Thyroid gland (tissue), 4 donors: ENCODE data around the gene API5.

ENCODE experiments used
- CTCF ChIP-seq, 6 experiments: fragments of 200-600 bp in 3 of 6; fragments of 450-650 bp in 3 of 6; sonication (generic) in 3 of 6; IDR thresholded peaks; one replicate each; pipeline ENCODE4 v1.5.1; 2016 to 2019; ENCODE audit warnings: antibody characterized with exemption in 6 of 6, mild to moderate bottlenecking in 2 of 6, inconsistent platforms in 1 of 6, moderate library complexity in 1 of 6
- POLR2A ChIP-seq, 2 donors: fragments of 450-650 bp; IDR thresholded peaks; one replicate each; pipeline ENCODE4 v1.6.1; 2017; ENCODE audit warnings: antibody characterized with exemption in 2 of 2, mild to moderate bottlenecking in 2 of 2, moderate library complexity in 1 of 2

- TF ChIP-seq POLR2A (IDR thresholded peaks at IDR 0.05) (no peak), CTCF (IDR thresholded peaks at IDR 0.05) (no peak)
Measured at GRCh38 chr11:43360361-43361032, 48.7 kb downstream of the API5 start.
